Small intestine (tissue), 7 donors: ENCODE results near the gene CAPN14. TPM values are rescaled to one million over a fixed set of nuclear protein-coding genes. Genes with fewer than 3 reads are reported as not detected.

Source experiments
- DNase-seq, 2 donors: peaks; one replicate each; pipeline versions ENCODE4 v3.0.0 to v3.0.0-alpha.2; 2013
- FAIRE-seq: peaks from 2 replicates; lab custom pipeline; 2012; peaks lifted over from hg19 to GRCh38; lab: Jason Lieb, UNC
- H3K27ac ChIP-seq, 3 donors: one replicate each; pipeline ENCODE4 v1.5.1; 2013; ENCODE audit warnings: low read length in 2 of 3, mild to moderate bottlenecking in 2 of 3, control low read depth in 1 of 3, inconsistent platforms in 1 of 3, low read depth in 1 of 3, moderate library complexity in 1 of 3
- H3K27me3 ChIP-seq, 3 donors: one replicate each; pipeline ENCODE4 v1.6.1; 2013; ENCODE audit warnings: low read length in 3 of 3, inconsistent platforms in 1 of 3; ENCODE audit not compliant: control insufficient read depth in 3 of 3, insufficient read depth in 3 of 3
- H3K36me3 ChIP-seq, 3 donors: one replicate each; pipeline ENCODE4 v1.6.1; 2013; ENCODE audit warnings: low read length in 3 of 3, inconsistent platforms in 1 of 3, low read depth in 1 of 3, mild to moderate bottlenecking in 1 of 3, moderate library complexity in 1 of 3; ENCODE audit not compliant: control insufficient read depth in 3 of 3, insufficient read depth in 2 of 3
- H3K4me1 ChIP-seq, 3 donors: one replicate each; pipeline ENCODE4 v1.6.1; 2013; ENCODE audit warnings: low read length in 2 of 3, inconsistent platforms in 1 of 3, low read depth in 1 of 3, mild to moderate bottlenecking in 1 of 3, moderate library complexity in 1 of 3; ENCODE audit not compliant: control insufficient read depth in 3 of 3, insufficient read depth in 2 of 3
- H3K4me3 ChIP-seq, 3 donors: one replicate each; pipeline ENCODE4 v1.5.1; 2013; ENCODE audit warnings: low read length in 3 of 3, control low read depth in 1 of 3, inconsistent platforms in 1 of 3, low read depth in 1 of 3, mild to moderate bottlenecking in 1 of 3, moderate library complexity in 1 of 3
- H3K9me3 ChIP-seq, 2 donors: one replicate each; pipeline ENCODE4 v1.6.1; 2013; ENCODE audit warnings: low read depth in 1 of 2, low read length in 1 of 2; ENCODE audit not compliant: control insufficient read depth in 2 of 2, insufficient read depth in 1 of 2
- WGBS, 3 donors: extraction: QIAGEN DNeasy Blood & Tissue Kit; methylation state at CpG; one replicate each; pipeline ENCODE4 v1.1.7; 2013; 5-methylcytosine and 5-hydroxymethylcytosine counted together
- polyA plus RNA-seq, 4 donors: library from polyadenylated mRNA; stranded (reverse) in 3 of 4; unstranded in 1 of 4; fragments of 200-250 nt in 3 of 4; fragments of 120-200 nt in 1 of 4; gene quantifications; one replicate each; pipeline versions ENCODE4 v1.2.1 to v1.2.3, GENCODE V29; 2013
- donor health status: healthy with polysubstance abuse.
- donor health status: control.
- donor health status: control.
- donor health status: Bipolar disorder and iron deficiency.
- donor health status: healthy.

CAPN14 gene
- polyA plus RNA-seq, 4 donors = 0.06 to 0.15 TPM; not detected in 2

GRCh38 chr2:31136000-31136399 is 81.3 kb downstream of the CAPN14 start:
- Histone ChIP-seq H3K9me3 (no peaks in the 10 kb centered on the region), H3K27me3 (peaks cover 0 to 54% (median 8%) of the 10 kb centered on the region in 3 donors), H3K36me3 (no peaks in the 10 kb centered on the region), H3K4me3 (no peak overlapping the region), H3K4me1 (peaks cover 0 to 2% (median 0%) of the 10 kb centered on the region in 3 donors), H3K27ac (no peak overlapping the region)
- WGBS, 3 donors = 70 to 79% (median 77%) methylated on average over 3 of the region's 3 CpGs
- no peak for FAIRE-seq
- no peak for DNase-seq

GRCh38 chr2:31134480-31134879 is 82.8 kb downstream of the CAPN14 start:
- no peaks in the 10 kb centered on the region for H3K36me3 ChIP-seq
- H3K27me3 ChIP-seq = peaks cover 0 to 45% (median 8%) of the 10 kb centered on the region in 3 donors
- no peak overlapping the region for H3K27ac ChIP-seq
- no peak overlapping the region for H3K4me3 ChIP-seq
- peaks cover 0 to 2% (median 0%) of the 10 kb centered on the region in 3 donors for H3K4me1 ChIP-seq
- H3K9me3 ChIP-seq = no peaks in the 10 kb centered on the region
- 81 to 91% (median 90%) methylated on average over 5 of the region's 5 CpGs for WGBS, 3 donors
- DNase-seq (no peak), FAIRE-seq (no peak)

- H3K4me3 ChIP-seq = no peak overlapping the region
- H3K27ac ChIP-seq = no peak overlapping the region
- H3K27me3 ChIP-seq = peaks cover 0 to 32% (median 5%) of the 10 kb centered on the region in 3 donors
- FAIRE-seq = no peak
- H3K4me1 ChIP-seq = peaks cover 0 to 2% (median 0%) of the 10 kb centered on the region in 3 donors
- no peaks in the 10 kb centered on the region for H3K9me3 ChIP-seq
- H3K36me3 ChIP-seq = no peaks in the 10 kb centered on the region
- 89 to 92% (median 90%) methylated on average over 5 of the region's 5 CpGs for WGBS, 3 donors
- no peak for DNase-seq
Observed at GRCh38 chr2:31132786-31133185, 84.5 kb downstream of the CAPN14 start.

- WGBS, 3 donors = 63 to 79% (median 70%) methylated on average over 4 of the region's 4 CpGs
- no peaks in the 10 kb centered on the region for H3K4me1 ChIP-seq
- no peak for FAIRE-seq
- no peak overlapping the region for H3K27ac ChIP-seq
- no peak overlapping the region for H3K4me3 ChIP-seq
- no peaks in the 10 kb centered on the region for H3K36me3 ChIP-seq
- H3K9me3 ChIP-seq = no peaks in the 10 kb centered on the region
- H3K27me3 ChIP-seq = peaks cover 0 to 26% (median 5%) of the 10 kb centered on the region in 3 donors
- DNase-seq = no peak
Observed at GRCh38 chr2:31131871-31132270, 85.4 kb downstream of the CAPN14 start.

GRCh38 chr2:31129375-31130171 is 87.7 kb downstream of the CAPN14 start:
- H3K4me3 ChIP-seq = no peak overlapping the region
- H3K4me1 ChIP-seq = no peaks in the 10 kb centered on the region
- no peaks in the 10 kb centered on the region for H3K9me3 ChIP-seq
- FAIRE-seq (no peak), DNase-seq (no peak)
- peaks cover 0 to 7% (median 0%) of the 10 kb centered on the region in 3 donors for H3K27me3 ChIP-seq
- H3K27ac ChIP-seq = no peak overlapping the region
- no peaks in the 10 kb centered on the region for H3K36me3 ChIP-seq
- WGBS, 3 donors = 61 to 69% (median 65%) methylated on average over 6 of the region's 6 CpGs

- Histone ChIP-seq H3K36me3 (no peaks in the 10 kb centered on the region), H3K27ac (no peak overlapping the region), H3K4me3 (no peak overlapping the region), H3K9me3 (no peaks in the 10 kb centered on the region), H3K27me3 (peaks cover 0 to 6% (median 0%) of the 10 kb centered on the region in 3 donors), H3K4me1 (no peaks in the 10 kb centered on the region)
- DNase-seq (no peak), FAIRE-seq (no peak)
- 73 to 80% (median 77%) methylated on average over 3 of the region's 3 CpGs for WGBS, 3 donors
Observed at GRCh38 chr2:31127931-31128330, 89.4 kb downstream of the CAPN14 start.

- Histone ChIP-seq H3K27me3 (peaks cover 0 to 6% (median 0%) of the 10 kb centered on the region in 3 donors), H3K27ac (no peak overlapping the region), H3K4me1 (no peaks in the 10 kb centered on the region), H3K36me3 (no peaks in the 10 kb centered on the region), H3K4me3 (no peak overlapping the region), H3K9me3 (no peaks in the 10 kb centered on the region)
- WGBS, 3 donors = 71 to 80% (median 77%) methylated on average over 6 of the region's 6 CpGs
- FAIRE-seq = no peak
- no peak for DNase-seq
Observed at GRCh38 chr2:31125918-31126695, 91.2 kb downstream of the CAPN14 start.

GRCh38 chr2:31124904-31125303 is 92.4 kb downstream of the CAPN14 start:
- peaks cover 0 to 6% (median 0%) of the 10 kb centered on the region in 3 donors for H3K27me3 ChIP-seq
- H3K4me1 ChIP-seq = no peaks in the 10 kb centered on the region
- H3K9me3 ChIP-seq = no peaks in the 10 kb centered on the region
- H3K4me3 ChIP-seq = no peak overlapping the region
- DNase-seq (no peak), FAIRE-seq (no peak)
- no peaks in the 10 kb centered on the region for H3K36me3 ChIP-seq
- 89 to 95% (median 91%) methylated on average over 4 of the region's 4 CpGs for WGBS, 3 donors
- H3K27ac ChIP-seq = no peak overlapping the region
